ENCODE measurements around the gene PWP2. TPM values are rescaled to one million over a fixed set of nuclear protein-coding genes. Genes with fewer than 3 reads are reported as not detected.
"Not testable (repeated sequence)": the region's sequence is repeated elsewhere in the genome, so short reads cannot be mapped to it uniquely, and the experiment has no call there.

PWP2 gene
- total and polyA plus RNA-seq, 2 donors from 2014 or later, result 0.84 to 8.1 TPM

DNA sequence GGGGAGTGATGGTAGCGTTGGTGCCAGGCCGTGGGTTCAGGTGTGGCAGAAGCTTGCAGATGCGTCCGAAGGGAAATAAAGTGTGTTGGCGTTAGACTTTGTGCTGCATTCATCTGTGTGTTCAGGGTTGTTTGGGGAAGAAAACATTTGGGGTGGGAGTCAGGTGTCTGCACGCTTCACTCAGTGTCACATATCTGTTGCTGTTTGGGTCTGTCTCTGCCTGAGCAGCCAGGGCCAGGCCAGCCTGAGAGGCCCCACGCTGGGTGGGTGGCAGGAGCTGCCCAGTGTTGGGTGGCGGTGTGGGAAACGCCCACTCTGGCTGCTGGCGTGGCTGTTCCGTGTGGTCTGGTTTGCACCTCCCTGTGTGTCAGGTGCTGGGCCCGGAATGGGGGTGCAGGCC lies 38.4 kb downstream of the PWP2 start:
- intact Hi-C loops (cut with DNase I); DNase-seq; H3K27ac ChIP-seq (ENCODE audit: low read depth in 2 of 2, low read length in 2 of 2); H3K4me3 ChIP-seq (ENCODE audit: low read length in 3 of 3); H3K9me3 ChIP-seq (ENCODE audit: control insufficient read depth in 2 of 3, insufficient read depth in 1 of 3, low read length in 3 of 3); FAIRE-seq; H3K36me3 ChIP-seq (ENCODE audit: control insufficient read depth in 2 of 3, insufficient read depth in 3 of 3, low read length in 3 of 3); H3K27me3 ChIP-seq (ENCODE audit: control insufficient read depth, insufficient read depth, low read length); H3K4me1 ChIP-seq (ENCODE audit: control insufficient read depth in 2 of 3, insufficient read depth in 2 of 3, low read depth in 1 of 3, low read length in 3 of 3); H3K9ac ChIP-seq (ENCODE audit: low read length in 3 of 3): not testable (repeated sequence)

GRCh38 chr21:44147108-44147507 lies 39.9 kb downstream of the PWP2 start:
- H3K9ac ChIP-seq (ENCODE audit: low read length in 3 of 3); DNase-seq; intact Hi-C loops (cut with DNase I); H3K4me3 ChIP-seq (ENCODE audit: low read length in 3 of 3); H3K27ac ChIP-seq (ENCODE audit: low read depth in 2 of 2, low read length in 2 of 2); H3K9me3 ChIP-seq (ENCODE audit: control insufficient read depth in 2 of 3, insufficient read depth in 1 of 3, low read length in 3 of 3); H3K36me3 ChIP-seq (ENCODE audit: control insufficient read depth in 2 of 3, insufficient read depth in 3 of 3, low read length in 3 of 3); H3K27me3 ChIP-seq (ENCODE audit: control insufficient read depth, insufficient read depth, low read length); FAIRE-seq; H3K4me1 ChIP-seq (ENCODE audit: control insufficient read depth in 2 of 3, insufficient read depth in 2 of 3, low read depth in 1 of 3, low read length in 3 of 3): not testable (repeated sequence)

GRCh38 chr21:44150255-44150654 lies 43.1 kb downstream of the PWP2 start:
- H3K9me3 ChIP-seq (ENCODE audit: control insufficient read depth in 2 of 3, insufficient read depth in 1 of 3, low read length in 3 of 3); H3K27ac ChIP-seq (ENCODE audit: low read depth in 2 of 2, low read length in 2 of 2); H3K4me1 ChIP-seq (ENCODE audit: control insufficient read depth in 2 of 3, insufficient read depth in 2 of 3, low read depth in 1 of 3, low read length in 3 of 3); intact Hi-C loops (cut with DNase I); H3K4me3 ChIP-seq (ENCODE audit: low read length in 3 of 3); FAIRE-seq; H3K36me3 ChIP-seq (ENCODE audit: control insufficient read depth in 2 of 3, insufficient read depth in 3 of 3, low read length in 3 of 3); DNase-seq; H3K9ac ChIP-seq (ENCODE audit: low read length in 3 of 3); H3K27me3 ChIP-seq (ENCODE audit: control insufficient read depth, insufficient read depth, low read length): not testable (repeated sequence)

DNA sequence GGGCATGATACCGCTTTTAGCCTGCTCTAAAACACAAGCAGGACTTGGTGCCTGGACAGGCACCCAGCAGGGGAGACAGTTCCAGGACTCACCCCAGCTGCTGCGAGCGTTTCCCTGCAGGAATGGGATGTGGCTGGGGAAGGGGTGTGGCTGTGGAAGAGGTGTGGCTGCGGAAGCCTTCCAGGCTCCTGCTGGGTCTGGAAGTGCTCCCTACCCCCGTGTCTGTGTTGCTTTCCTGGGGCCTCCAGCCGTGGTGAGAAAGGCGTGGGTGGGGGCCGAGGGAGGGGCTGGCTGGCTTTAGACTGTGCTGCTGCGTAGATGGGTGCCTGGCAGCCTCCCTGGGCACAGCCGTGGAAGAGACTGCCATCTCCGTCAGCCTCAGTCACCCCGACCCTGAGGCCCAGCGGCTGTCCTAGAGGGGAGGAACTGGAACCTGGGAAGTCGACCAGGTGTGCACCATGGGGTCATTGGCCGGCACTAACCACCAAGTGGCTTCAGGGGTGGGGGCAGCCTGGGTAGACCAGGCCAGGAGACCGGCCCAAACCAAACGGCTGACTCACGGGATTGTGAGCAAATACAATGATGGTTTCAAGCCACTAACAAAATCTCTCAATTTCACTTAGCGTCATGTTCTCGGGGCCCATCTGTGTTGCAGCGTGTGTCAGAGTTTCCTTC lies 46.2 kb downstream of the PWP2 start:
- H3K9me3 ChIP-seq (ENCODE audit: control insufficient read depth in 2 of 3, insufficient read depth in 1 of 3, low read length in 3 of 3); H3K4me1 ChIP-seq (ENCODE audit: control insufficient read depth in 2 of 3, insufficient read depth in 2 of 3, low read depth in 1 of 3, low read length in 3 of 3); H3K27ac ChIP-seq (ENCODE audit: low read depth in 2 of 2, low read length in 2 of 2); H3K4me3 ChIP-seq (ENCODE audit: low read length in 3 of 3); DNase-seq; FAIRE-seq; H3K36me3 ChIP-seq (ENCODE audit: control insufficient read depth in 2 of 3, insufficient read depth in 3 of 3, low read length in 3 of 3); H3K27me3 ChIP-seq (ENCODE audit: control insufficient read depth, insufficient read depth, low read length); H3K9ac ChIP-seq (ENCODE audit: low read length in 3 of 3); intact Hi-C loops (cut with DNase I): not testable (repeated sequence)

DNA sequence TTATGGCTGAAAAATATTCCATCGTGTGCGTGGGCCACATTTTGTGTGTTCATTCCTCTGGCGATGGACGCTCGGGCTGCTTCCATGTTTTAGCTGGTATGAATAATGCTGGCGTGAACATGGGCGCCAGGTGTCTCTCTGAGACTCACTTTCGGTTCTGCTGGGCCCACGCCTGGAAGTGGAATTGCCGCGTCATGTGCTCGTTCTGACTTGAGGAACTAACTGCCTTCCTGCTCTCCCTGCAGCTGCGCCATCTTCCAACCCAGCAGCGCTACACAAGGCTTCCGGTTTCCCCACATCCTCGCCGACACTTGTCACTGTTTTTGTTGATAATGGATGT lies 46.7 kb downstream of the PWP2 start:
- H3K4me3 ChIP-seq (ENCODE audit: low read length in 3 of 3), result not testable (repeated sequence)
- peak in 1 of 5 donors; percentile 42 for DNase-seq

DNA sequence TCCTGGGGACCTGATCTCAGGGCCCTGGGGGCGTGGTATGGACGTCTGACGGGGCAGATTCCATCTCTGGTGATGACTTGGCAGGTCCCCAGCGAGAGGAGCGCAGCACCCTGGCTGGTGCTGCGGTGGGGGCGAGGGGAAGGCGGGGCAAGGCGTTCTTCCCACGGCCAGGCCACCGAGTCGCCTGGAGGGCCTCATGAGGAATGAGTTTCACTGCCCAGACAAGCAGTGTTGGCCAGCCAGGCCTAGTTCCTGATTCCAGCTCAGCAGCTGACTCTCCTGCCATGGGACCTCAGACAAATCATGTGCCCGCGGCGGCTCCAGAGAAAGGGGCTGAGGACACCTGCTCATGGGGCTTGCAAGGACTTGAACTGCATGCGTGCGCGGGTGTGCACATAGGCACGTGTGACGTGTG lies 47.6 kb downstream of the PWP2 start:
- H3K4me1 ChIP-seq (ENCODE audit: control insufficient read depth in 2 of 3, insufficient read depth in 2 of 3, low read depth in 1 of 3, low read length in 3 of 3); H3K27me3 ChIP-seq (ENCODE audit: control insufficient read depth, insufficient read depth, low read length); H3K27ac ChIP-seq (ENCODE audit: low read depth in 2 of 2, low read length in 2 of 2); intact Hi-C loops (cut with DNase I); FAIRE-seq; H3K4me3 ChIP-seq (ENCODE audit: low read length in 3 of 3); H3K36me3 ChIP-seq (ENCODE audit: control insufficient read depth in 2 of 3, insufficient read depth in 3 of 3, low read length in 3 of 3); DNase-seq; H3K9me3 ChIP-seq (ENCODE audit: control insufficient read depth in 2 of 3, insufficient read depth in 1 of 3, low read length in 3 of 3); H3K9ac ChIP-seq (ENCODE audit: low read length in 3 of 3): not testable (repeated sequence)

More for the DNA sequence above, 46.7 kb downstream of the PWP2 start:
- H3K4me1 ChIP-seq (ENCODE audit: control insufficient read depth in 2 of 3, insufficient read depth in 2 of 3, low read depth in 1 of 3, low read length in 3 of 3); H3K27me3 ChIP-seq (ENCODE audit: control insufficient read depth, insufficient read depth, low read length); H3K9me3 ChIP-seq (ENCODE audit: control insufficient read depth in 2 of 3, insufficient read depth in 1 of 3, low read length in 3 of 3); intact Hi-C loops (cut with DNase I); H3K27ac ChIP-seq (ENCODE audit: low read depth in 2 of 2, low read length in 2 of 2); H3K36me3 ChIP-seq (ENCODE audit: control insufficient read depth in 2 of 3, insufficient read depth in 3 of 3, low read length in 3 of 3); H3K9ac ChIP-seq (ENCODE audit: low read length in 3 of 3); FAIRE-seq: not testable (repeated sequence)

DNA sequence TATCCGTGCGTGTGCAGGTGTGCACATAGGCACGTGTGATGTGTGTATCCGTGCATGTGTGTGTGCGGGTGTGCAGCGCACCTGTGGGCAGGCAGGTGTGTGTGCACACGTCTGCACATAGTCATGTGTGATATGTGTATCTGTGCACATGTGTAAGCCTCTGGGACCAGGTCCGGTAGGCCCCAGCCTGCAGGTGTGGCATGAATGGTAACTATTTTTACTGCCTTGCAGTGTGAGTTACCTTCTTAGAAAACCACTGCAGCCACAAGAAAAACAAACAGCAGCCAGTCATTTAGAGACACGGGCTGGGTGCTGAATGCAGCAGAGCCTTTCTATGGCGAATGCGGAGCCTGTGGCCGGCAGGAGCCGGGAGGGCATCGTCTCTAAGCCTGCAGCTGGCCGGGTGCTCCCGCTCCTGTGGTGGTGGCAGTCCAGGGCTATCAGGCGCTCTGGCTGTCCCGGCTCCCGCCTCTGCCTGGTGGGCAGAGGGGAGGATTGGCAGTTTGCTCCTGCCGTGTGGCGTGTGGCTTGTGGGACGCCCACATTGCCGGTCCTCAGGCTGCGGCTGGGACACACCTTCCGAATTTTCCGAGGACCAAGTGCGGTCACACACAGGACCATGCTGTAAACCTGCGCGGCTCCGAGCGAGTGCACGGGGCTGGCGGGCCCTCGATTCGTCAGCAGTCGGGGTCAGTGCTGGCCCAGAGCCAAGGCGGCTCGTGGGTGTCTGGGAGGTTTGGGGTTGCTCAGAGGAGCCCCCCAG lies 48.2 kb downstream of the PWP2 start:
- DNase-seq; intact Hi-C loops (cut with DNase I); H3K4me3 ChIP-seq (ENCODE audit: low read length in 3 of 3); H3K9ac ChIP-seq (ENCODE audit: low read length in 3 of 3); H3K36me3 ChIP-seq (ENCODE audit: control insufficient read depth in 2 of 3, insufficient read depth in 3 of 3, low read length in 3 of 3); H3K9me3 ChIP-seq (ENCODE audit: control insufficient read depth in 2 of 3, insufficient read depth in 1 of 3, low read length in 3 of 3); H3K4me1 ChIP-seq (ENCODE audit: control insufficient read depth in 2 of 3, insufficient read depth in 2 of 3, low read depth in 1 of 3, low read length in 3 of 3); FAIRE-seq; H3K27me3 ChIP-seq (ENCODE audit: control insufficient read depth, insufficient read depth, low read length); H3K27ac ChIP-seq (ENCODE audit: low read depth in 2 of 2, low read length in 2 of 2): not testable (repeated sequence)

DNA sequence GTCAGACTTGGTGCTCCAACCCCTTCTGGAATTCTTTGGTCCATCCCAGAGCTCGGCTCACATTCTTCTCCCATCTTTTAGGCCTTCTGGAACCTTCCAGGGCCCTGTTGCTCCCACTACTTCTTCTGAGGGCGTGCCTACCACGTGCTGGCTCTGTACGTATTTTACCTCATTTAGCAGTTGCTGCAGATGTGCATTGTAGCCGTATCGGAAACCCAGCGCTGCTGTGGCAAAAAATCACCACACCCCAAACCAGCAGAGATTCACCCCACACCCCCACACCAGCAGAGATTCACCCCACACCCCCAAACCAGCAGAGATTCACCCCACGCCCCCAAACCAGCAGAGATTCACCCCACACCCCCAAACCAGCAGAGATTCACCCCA lies 48.8 kb downstream of the PWP2 start:
- H3K4me3 ChIP-seq (ENCODE audit: low read length in 3 of 3); H3K4me1 ChIP-seq (ENCODE audit: control insufficient read depth in 2 of 3, insufficient read depth in 2 of 3, low read depth in 1 of 3, low read length in 3 of 3); H3K36me3 ChIP-seq (ENCODE audit: control insufficient read depth in 2 of 3, insufficient read depth in 3 of 3, low read length in 3 of 3); H3K9me3 ChIP-seq (ENCODE audit: control insufficient read depth in 2 of 3, insufficient read depth in 1 of 3, low read length in 3 of 3); DNase-seq; H3K9ac ChIP-seq (ENCODE audit: low read length in 3 of 3); intact Hi-C loops (cut with DNase I); H3K27ac ChIP-seq (ENCODE audit: low read depth in 2 of 2, low read length in 2 of 2); FAIRE-seq; H3K27me3 ChIP-seq (ENCODE audit: control insufficient read depth, insufficient read depth, low read length): not testable (repeated sequence)

All from kidney (tissue), 11 donors.